HG03039 (cell line): Measurements from ENCODE around the gene UQCC2.

ENCODE experiments used
- ATAC-seq: cut with Tn5 transposase; IDR thresholded peaks from one replicate; pipeline ENCODE4 v1.9.1; 2021; ENCODE audit warnings: mild to moderate bottlenecking, moderate library complexity; ENCODE audit not compliant: unreplicated experiment

Gene UQCC2

GRCh38 chr6:33678233-33678931 is 33.1 kb downstream of the UQCC2 start:
- ATAC-seq, result no peak

GRCh38 chr6:33677689-33678088 is 33.8 kb downstream of the UQCC2 start:
- ATAC-seq, result no peak

DNA sequence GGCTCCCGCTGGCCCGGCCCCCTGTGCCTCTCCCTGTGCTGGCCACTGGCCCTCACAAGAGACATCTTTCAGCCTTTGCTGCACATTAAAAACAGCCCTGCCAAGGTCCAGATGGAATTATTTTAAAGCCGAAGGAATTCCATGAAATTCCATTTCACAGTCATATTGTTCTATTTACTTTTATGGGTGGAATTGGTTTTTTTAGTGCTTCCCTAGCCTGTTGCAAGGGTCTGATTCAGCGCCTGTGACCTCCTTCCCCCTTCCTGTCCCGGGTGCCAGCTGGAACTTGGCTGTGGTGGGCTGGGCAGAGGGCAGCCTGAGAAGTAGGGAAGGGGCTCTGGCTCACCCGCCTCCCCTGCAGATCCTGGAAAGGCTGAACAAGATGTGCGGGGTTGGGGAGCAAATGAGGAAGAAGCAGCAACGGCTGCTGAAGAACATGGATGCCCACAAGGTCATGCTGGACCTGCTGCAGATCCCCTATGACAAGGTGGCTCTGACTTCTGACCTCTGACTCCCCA is 34.3 kb downstream of the UQCC2 start:
- ATAC-seq, result no peak

DNA sequence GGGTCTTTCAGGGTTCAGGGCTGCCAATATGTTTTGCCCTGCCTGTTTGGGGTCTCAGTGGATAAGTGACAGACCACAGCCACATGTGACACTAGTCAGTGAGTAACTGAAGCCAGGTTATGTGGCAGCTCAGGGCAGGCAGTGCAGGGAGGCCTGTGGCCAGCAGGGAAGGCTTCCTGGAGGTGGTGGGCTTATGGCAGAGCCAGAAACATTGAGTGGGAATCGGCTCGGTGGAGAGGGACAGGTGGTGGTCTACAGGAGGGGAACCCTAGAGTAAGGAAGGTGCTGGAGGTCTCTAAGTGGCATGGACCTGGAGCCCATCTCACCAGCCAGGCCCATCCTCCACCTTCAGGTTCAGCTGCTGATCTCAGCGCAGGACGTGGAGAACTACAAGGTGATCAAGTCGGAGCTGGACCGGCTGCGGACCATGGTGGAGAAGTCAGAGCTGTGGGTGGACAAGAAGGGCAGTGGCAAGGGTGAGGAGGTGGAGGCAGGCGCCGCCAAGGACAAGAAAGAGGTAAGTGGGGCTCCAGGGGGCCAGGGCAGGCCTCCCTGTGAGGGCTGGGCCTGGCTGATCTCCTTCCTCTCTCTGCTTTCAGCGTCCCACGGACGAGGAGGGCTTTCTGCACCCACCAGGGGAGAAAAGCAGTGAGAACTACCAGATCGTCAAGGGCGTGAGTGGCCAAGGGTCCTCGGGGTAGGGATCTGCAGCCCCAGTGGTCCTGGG is 34.9 kb downstream of the UQCC2 start:
- no peak for ATAC-seq

DNA sequence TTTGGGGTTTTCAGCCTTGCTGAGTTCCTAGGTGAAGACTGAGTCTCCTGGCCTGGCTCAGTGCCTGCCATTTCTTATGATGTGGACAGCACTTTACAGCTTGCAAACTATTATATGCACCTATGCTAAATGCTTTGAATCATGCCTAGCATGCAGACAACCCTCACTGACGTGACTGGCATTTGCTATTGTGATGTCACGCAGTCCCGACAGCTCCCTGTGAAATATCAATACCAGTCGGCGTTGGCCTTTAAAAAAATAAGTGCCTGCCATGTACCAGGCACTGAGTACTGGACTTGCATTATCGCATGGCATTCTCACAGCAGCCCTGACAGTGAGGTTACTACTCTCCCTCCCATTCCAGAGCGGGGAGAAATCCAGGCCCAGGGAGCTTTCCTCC is 35.5 kb downstream of the UQCC2 start:
- ATAC-seq, result no peak

- ATAC-seq, result no peak
Measured at GRCh38 chr6:33673851-33674250, 37.6 kb downstream of the UQCC2 start.

- ATAC-seq, result no peak
Measured at GRCh38 chr6:33672808-33673207, 38.7 kb downstream of the UQCC2 start.

GRCh38 chr6:33671744-33672072 is 39.8 kb downstream of the UQCC2 start:
- no peak for ATAC-seq

- no peak for ATAC-seq
Measured at GRCh38 chr6:33670971-33671743, 40.3 kb downstream of the UQCC2 start.

DNA sequence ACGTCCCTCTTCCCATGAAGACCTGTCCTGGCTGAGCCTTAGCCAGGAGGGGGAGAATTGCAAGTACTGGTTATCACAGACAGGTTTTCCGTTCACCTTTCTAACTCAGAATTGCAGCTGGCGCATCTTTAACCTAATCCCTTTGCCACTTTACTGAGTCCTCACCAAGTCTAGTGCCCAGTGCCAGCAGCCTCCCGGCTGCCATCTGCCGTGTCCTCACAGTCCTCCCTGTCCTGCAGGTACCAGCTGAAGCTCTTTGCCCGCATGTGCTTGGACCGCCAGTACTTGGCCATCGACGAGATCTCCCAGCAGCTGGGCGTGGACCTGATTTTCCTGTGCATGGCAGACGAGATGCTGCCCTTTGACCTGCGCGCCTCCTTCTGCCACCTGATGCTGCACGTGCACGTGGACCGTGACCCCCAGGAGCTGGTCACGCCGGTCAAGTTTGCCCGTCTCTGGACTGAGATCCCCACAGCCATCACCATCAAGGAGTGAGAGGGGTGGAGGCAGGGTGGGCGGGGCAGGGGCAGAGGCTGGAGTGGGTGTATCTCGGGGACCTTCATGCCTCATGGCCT is 41.3 kb downstream of the UQCC2 start:
- no peak for ATAC-seq

- no peak for ATAC-seq
Measured at GRCh38 chr6:33668914-33669313, 42.6 kb downstream of the UQCC2 start.

GRCh38 chr6:33668328-33668727 is 43.2 kb downstream of the UQCC2 start:
- no peak for ATAC-seq

GRCh38 chr6:33667776-33668175 is 43.7 kb downstream of the UQCC2 start:
- no peak for ATAC-seq

GRCh38 chr6:33667072-33667471 is 44.4 kb downstream of the UQCC2 start:
- ATAC-seq, result no peak

GRCh38 chr6:33665957-33666356 is 45.5 kb downstream of the UQCC2 start:
- ATAC-seq, result no peak

DNA sequence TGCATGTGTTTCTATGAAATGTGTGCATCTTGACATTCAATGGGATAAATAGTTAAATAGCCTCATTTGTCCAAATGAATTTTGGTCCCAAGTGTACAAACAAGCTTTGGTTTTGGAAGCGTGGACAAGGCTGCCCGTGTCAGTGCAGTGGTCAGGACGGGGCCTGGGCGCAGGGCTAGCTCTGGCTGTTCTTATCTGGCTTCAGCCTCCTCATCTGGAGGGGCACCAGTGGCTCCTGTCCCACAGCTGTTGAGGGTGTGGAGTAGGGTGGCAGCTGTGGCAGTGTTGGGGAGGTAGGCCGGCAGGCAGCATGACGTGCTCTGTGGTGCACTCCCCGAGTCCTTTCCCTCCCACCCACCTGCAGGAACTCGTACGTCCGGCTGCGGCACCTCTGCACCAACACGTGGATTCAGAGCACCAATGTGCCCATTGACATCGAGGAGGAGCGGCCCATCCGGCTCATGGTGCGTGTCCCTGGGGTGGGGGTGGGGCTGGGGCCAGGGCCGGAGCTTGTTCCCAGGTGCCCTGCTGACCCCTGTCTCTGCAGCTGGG is 46.9 kb downstream of the UQCC2 start:
- ATAC-seq, result no peak

- no peak for ATAC-seq
Measured at GRCh38 chr6:33663727-33664449, 47.6 kb downstream of the UQCC2 start.

- no peak for ATAC-seq
Measured at GRCh38 chr6:33663028-33663427, 48.5 kb downstream of the UQCC2 start.

DNA sequence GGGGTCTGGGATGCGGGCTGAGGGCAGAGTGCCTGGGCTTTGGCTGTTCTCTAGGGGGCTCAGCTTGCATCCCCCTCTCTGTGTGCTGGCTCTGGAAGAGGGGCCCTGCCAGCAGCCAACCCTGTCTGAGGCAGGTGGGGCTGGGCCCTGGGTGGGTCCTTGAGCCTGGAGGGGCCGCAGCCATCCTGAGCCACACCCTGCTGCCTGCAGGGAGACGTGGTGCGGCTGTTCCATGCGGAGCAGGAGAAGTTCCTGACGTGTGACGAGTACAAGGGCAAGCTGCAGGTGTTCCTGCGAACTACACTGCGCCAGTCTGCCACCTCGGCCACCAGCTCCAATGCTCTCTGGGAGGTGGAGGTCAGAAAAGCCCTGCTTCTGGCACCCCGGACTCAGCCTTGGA is 49.2 kb downstream of the UQCC2 start:
- no peak for ATAC-seq

GRCh38 chr6:33661106-33661838 is 50.2 kb downstream of the UQCC2 start:
- no peak for ATAC-seq
